Glomerular visceral epithelial cell (primary cell): Measurements from ENCODE around the gene C2CD3.
"Not testable (repeated sequence)": the region's sequence is repeated elsewhere in the genome, so short reads cannot be mapped to it uniquely, and the experiment has no call there.

Experiments
- DNase-seq: peaks from one replicate; pipeline ENCODE4 v3.0.0-alpha.2; 2016; ENCODE audit errors: extremely low spot score

Gene C2CD3

GRCh38 chr11:74162681-74163467 lies 7.9 kb downstream of the C2CD3 start:
- no peak for DNase-seq

DNA sequence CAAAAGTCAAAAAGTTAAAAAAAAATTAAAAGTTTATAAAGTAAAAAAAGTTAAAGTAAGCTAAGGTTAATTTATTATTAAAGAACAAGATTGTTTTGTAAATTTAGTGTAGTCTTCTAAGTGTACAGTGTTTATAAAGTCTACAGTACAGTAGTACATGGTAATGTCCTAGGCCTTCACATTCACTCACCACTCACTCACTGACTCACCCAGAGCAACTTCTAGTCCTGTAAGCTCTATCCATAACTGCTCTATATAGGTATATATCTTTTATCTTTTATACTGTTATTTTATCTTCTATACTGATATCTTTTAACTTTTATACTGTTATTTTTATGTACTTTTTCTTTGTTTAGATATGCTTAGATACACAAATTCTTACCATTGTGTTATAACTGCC lies 11.2 kb downstream of the C2CD3 start:
- DNase-seq = no peak

GRCh38 chr11:74157169-74157568 lies 13.6 kb downstream of the C2CD3 start:
- no peak for DNase-seq

DNA sequence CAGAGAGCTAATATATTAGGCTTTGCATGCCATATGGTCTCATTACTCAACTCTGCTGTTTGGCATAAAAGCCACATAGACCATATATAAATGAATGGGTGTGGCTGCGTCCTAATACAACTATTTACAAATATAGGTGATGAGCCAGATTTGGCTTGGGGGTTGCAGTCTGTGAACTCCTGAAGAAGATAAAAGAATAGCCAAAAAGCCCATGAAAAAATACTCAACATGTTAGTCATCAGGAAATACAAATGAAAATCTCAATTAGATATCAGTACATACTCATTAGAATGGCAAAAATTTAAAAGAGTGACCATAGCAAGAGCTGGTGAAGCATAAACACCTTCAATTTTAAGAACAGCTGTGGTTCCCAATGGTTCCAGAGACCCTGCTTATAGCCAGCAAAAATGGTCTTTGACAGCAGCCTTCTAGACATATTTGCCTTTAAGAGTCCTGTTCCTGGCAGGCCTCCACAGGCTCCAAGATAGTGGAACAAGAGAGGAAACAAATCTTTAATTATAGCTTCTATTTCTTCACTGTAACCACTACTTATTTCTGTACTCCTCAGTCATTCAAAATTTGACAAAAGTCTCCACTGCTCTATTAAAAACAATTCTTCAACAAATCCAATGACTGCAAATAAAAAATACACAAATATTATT lies 16.1 kb downstream of the C2CD3 start:
- no peak for DNase-seq

- DNase-seq = no peak
These were observed 17.6 kb downstream of the C2CD3 start for GRCh38 chr11:74153224-74153623.

GRCh38 chr11:74147199-74147929 lies 23.4 kb downstream of the C2CD3 start:
- DNase-seq = peak; percentile 79

- no peak for DNase-seq
These were observed 26.2 kb downstream of the C2CD3 start for GRCh38 chr11:74144592-74144991.

DNA sequence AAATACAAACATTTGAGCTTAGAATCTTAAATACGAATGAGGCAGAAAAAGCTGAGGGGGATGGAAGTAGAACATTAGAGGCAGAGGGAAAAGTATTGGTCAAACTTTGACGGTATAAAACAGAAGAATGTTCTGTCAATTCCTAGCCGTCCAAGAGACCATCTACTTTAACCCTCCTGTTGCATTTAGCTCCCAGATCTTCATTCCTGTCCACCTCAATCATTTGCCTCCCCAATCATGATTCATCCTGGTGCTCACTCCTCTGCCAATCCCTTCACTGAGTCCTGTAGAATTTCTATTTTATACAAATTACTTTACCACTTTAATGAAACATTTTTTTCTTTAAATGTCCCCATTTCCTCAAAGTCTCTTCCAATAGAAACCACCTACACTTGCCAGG lies 28.2 kb downstream of the C2CD3 start:
- DNase-seq = peak; percentile 50

- no peak for DNase-seq
These were observed 28.9 kb downstream of the C2CD3 start for GRCh38 chr11:74141908-74142307.

GRCh38 chr11:74141241-74141695 lies 29.5 kb downstream of the C2CD3 start:
- no peak for DNase-seq

- not testable (repeated sequence) for DNase-seq
These were observed 30.8 kb downstream of the C2CD3 start for GRCh38 chr11:74139919-74140431.

GRCh38 chr11:74139151-74139918 lies 31.5 kb downstream of the C2CD3 start:
- peak; percentile 33 for DNase-seq

DNA sequence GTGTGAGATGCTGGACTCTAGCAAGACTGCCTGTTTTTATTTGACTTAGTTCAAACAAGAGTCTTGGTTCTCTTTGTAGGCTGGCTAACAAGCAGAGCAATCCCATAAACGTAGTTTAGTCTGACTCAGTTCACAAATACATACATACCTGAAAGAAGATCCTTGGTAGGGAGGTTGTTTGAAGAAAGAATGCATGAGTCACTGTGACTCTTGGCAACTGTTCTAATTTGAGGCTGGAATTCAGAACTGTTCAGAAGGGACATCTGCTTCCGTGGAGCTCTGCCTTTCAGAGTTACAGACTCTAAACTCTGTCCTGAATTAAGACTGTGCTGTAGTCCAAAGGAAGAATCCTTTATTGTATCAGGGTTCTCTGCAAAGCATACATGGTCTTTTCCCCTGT lies 32.2 kb downstream of the C2CD3 start:
- DNase-seq = peak; percentile 88

DNA sequence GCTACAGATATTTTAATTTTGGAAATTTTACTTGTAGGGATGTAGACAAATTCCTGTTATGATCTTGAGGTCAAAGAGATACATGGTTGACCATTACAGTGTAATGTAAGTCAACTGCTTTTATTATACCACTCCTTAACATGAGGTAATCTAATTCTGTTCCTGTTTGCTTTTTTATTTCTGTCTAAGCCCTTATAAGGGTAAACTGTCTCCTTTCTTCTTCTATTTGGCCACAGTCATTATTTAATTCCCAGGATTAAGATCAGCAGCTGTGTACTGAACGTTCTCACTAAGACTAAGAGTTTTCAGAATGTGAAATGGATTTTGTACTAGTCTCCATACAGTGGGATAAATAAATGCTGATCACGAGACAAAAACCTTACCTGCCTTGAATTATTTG lies 32.8 kb downstream of the C2CD3 start:
- peak; percentile 16 for DNase-seq

GRCh38 chr11:74135127-74135840 lies 35.5 kb downstream of the C2CD3 start:
- peak; percentile 82 for DNase-seq

GRCh38 chr11:74134661-74135060 lies 36.1 kb downstream of the C2CD3 start:
- no peak for DNase-seq

DNA sequence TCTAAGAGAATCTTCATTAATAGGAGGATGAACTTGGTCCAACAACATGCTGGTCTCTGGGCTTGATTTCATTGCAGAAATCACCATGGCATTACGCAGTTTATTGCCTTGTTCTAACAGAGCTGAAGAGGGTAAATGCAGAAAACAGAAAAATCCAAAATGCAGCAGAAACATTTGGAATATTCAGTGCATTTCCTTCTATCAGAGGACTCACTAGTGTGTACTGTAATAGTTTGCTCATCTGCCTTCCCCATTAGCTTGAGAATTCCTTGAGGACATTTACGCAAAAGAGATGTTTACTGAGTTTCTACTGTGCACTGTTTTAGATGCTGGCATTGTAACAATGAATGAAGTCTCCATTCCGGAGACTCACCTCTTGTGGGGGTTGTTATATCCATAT lies 37.4 kb downstream of the C2CD3 start:
- no peak for DNase-seq

DNA sequence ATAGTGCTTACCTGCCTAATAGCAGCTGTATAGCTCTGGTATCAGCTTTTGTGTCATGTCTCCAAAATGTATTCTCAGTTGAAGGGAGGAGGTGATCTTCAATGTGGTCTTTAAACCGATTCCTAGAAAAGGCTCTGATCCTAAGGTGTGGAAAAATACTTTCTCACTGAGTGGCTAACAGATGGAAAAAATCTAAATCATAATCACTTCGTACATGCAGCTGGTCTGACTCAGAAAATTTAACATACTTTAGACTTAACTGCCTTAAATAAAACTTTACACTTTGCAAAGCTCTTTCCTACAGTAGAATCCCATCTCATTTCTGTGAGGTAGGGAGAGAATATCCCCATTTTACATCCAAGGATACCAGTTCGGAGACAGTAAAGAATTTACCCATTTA lies 38.0 kb downstream of the C2CD3 start:
- DNase-seq = no peak

DNA sequence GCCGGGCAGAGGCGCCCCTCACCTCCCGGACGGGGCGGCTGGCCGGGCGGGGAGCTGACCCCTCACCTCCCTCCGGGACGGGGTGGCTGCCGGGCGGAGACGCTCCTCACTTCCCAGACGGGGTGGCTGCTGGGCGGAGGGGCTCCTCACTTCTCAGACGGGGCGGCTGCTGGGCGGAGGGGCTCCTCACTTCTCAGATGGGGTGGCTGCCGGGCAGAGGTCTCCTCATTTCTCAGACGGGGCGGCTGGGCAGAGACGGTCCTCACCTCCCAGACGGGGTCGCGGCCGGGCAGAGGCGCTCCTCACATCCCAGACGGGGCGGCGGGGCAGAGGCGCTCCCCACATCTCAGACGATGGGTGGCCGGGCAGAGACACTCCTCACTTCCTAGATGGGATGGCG lies 41.7 kb downstream of the C2CD3 start:
- not testable (repeated sequence) for DNase-seq

- DNase-seq = peak; percentile 18
These were observed 47.8 kb downstream of the C2CD3 start for GRCh38 chr11:74123008-74123448.

- no peak for DNase-seq
These were observed 49.0 kb downstream of the C2CD3 start for GRCh38 chr11:74121804-74122203.
